ENCODE results near the gene XPA.

The XPA gene

GRCh38 chr9:97723819-97724218 lies 26.7 kb upstream of the XPA start:
- Histone ChIP-seq H3K4me3 (ENCODE audit: low read depth, low read length) (no peak overlapping the region), H3K36me3 (ENCODE audit: control insufficient read depth, insufficient read depth, low read length) (no peaks in the 10 kb centered on the region), H3K27me3 (ENCODE audit: control insufficient read depth, insufficient read depth, low read length) (no peaks in the 10 kb centered on the region), H3K4me1 (no peaks in the 10 kb centered on the region), H2AFZ (no peak overlapping the region), H3K4me2 (ENCODE audit: low read length) (no peak overlapping the region), H3K79me2 (no peaks in the 10 kb centered on the region), H3K27ac (no peak overlapping the region), H3K9ac (no peak overlapping the region), H3K9me3 (ENCODE audit: control insufficient read depth, low read length) (no peaks in the 10 kb centered on the region)
- TF ChIP-seq, protein P1, sequence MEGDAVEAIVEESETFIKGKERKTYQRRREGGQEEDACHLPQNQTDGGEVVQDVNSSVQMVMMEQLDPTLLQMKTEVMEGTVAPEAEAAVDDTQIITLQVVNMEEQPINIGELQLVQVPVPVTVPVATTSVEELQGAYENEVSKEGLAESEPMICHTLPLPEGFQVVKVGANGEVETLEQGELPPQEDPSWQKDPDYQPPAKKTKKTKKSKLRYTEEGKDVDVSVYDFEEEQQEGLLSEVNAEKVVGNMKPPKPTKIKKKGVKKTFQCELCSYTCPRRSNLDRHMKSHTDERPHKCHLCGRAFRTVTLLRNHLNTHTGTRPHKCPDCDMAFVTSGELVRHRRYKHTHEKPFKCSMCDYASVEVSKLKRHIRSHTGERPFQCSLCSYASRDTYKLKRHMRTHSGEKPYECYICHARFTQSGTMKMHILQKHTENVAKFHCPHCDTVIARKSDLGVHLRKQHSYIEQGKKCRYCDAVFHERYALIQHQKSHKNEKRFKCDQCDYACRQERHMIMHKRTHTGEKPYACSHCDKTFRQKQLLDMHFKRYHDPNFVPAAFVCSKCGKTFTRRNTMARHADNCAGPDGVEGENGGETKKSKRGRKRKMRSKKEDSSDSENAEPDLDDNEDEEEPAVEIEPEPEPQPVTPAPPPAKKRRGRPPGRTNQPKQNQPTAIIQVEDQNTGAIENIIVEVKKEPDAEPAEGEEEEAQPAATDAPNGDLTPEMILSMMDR (IDR thresholded peaks at IDR 0.05): no peak

DNA sequence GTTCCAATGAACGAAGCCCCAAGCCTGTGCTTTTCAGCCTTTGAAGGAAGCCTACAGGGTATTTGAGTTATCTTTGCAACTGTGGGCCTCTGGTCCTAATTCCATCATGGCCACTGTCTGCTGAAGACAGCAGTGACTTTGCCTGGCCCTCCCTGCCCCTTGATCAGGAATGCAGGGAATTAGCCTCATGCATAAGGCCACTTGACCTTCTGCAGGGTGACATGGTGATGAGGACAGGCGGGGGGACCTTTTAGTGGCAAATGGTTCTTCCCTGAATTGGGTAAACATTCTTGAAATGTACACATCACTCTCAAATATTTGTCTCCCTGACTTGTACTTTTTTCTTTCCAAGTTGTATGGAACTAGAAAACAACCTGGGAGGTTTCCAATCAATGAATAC lies 25.2 kb upstream of the XPA start:
- H3K79me2 ChIP-seq: no peaks in the 10 kb centered on the region
- no peak overlapping the region for H2AFZ ChIP-seq
- no peaks in the 10 kb centered on the region for H3K9me3 ChIP-seq (ENCODE audit: control insufficient read depth, low read length)
- no peak overlapping the region for H3K4me2 ChIP-seq (ENCODE audit: low read length)
- no peaks in the 10 kb centered on the region for H3K4me1 ChIP-seq
- TF ChIP-seq, protein P1 (IDR thresholded peaks at IDR 0.05): no peak
- H3K27me3 ChIP-seq (ENCODE audit: control insufficient read depth, insufficient read depth, low read length): no peaks in the 10 kb centered on the region
- no peak overlapping the region for H3K4me3 ChIP-seq (ENCODE audit: low read depth, low read length)
- no peak overlapping the region for H3K27ac ChIP-seq
- H3K9ac ChIP-seq: no peak overlapping the region
- H3K36me3 ChIP-seq (ENCODE audit: control insufficient read depth, insufficient read depth, low read length): no peaks in the 10 kb centered on the region

DNA sequence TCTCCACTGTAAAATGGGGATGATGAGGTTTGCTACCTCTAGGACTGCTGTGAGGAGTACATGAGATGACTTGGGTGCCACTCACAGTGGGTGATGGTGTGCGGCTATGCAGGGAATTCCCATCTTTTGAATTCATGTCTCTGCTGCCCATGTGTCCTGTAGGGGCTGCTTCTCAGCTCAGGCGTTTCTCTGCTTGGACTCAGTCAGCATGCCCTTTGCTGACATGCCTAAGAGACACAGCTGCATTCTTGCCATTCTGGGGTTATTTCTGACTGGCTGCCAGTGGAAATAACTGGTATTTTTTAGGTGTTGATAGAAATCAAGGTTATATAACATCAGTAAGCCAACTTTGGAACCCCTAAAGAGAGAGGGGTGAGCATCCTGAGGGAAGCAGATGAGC lies 24.3 kb upstream of the XPA start:
- Histone ChIP-seq H3K27me3 (ENCODE audit: control insufficient read depth, insufficient read depth, low read length) (no peaks in the 10 kb centered on the region), H3K27ac (no peak overlapping the region), H3K4me1 (no peaks in the 10 kb centered on the region), H3K9ac (no peak overlapping the region), H3K36me3 (ENCODE audit: control insufficient read depth, insufficient read depth, low read length) (no peaks in the 10 kb centered on the region), H3K9me3 (ENCODE audit: control insufficient read depth, low read length) (no peaks in the 10 kb centered on the region), H3K79me2 (no peaks in the 10 kb centered on the region), H3K4me3 (ENCODE audit: low read depth, low read length) (no peak overlapping the region), H2AFZ (no peak overlapping the region), H3K4me2 (ENCODE audit: low read length) (no peak overlapping the region)
- TF ChIP-seq, protein P1 (IDR thresholded peaks at IDR 0.05): no peak

DNA sequence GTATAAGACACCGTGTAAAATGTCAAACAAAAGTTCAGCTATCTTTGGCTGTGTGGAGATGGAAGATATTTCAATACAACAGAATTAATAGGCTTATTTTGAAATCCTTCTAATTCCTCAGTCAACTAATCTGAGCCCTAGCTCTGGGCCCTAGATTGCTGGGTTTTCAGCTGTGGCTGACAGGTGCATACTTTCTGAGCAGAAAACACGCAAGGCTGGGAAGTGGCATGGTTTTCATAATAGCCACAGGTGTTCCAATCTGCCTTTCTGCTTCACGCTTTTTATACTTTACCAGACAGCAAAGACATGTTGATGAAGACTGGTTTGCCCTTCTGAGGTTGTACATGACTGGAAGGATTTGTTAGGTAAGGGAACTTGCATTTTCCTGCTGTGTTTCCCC lies 20.7 kb upstream of the XPA start:
- Histone ChIP-seq H3K27ac (no peak overlapping the region), H3K4me2 (ENCODE audit: low read length) (no peak overlapping the region), H3K9me3 (ENCODE audit: control insufficient read depth, low read length) (no peaks in the 10 kb centered on the region), H3K9ac (no peak overlapping the region), H3K27me3 (ENCODE audit: control insufficient read depth, insufficient read depth, low read length) (no peaks in the 10 kb centered on the region), H3K36me3 (ENCODE audit: control insufficient read depth, insufficient read depth, low read length) (no peaks in the 10 kb centered on the region), H3K4me1 (no peaks in the 10 kb centered on the region), H2AFZ (no peak overlapping the region), H3K79me2 (no peaks in the 10 kb centered on the region), H3K4me3 (ENCODE audit: low read depth, low read length) (no peak overlapping the region)
- TF ChIP-seq, protein P1 (IDR thresholded peaks at IDR 0.05): no peak

DNA sequence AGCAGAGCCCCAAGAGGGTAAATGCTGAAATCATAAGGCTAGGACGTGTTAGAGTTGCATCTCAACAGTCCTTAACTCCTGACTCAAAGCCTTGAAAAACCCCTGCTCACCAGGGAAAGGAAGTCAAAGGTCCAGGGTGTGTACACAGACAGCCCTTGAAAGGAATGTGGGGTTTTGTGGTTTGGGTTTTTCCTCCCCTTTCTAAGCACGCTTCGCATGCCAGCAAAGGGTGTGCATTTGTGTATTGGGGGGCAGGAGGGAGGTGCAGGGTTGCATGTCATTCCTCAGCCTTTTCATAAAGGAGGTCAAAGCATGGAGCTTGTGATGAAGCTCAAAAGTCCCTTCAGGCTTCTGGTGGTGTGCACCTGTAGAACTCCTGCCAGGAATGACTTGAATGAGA lies 17.3 kb upstream of the XPA start:
- Histone ChIP-seq H3K36me3 (ENCODE audit: control insufficient read depth, insufficient read depth, low read length) (no peaks in the 10 kb centered on the region), H3K27me3 (ENCODE audit: control insufficient read depth, insufficient read depth, low read length) (no peaks in the 10 kb centered on the region), H3K79me2 (no peaks in the 10 kb centered on the region), H3K4me1 (no peaks in the 10 kb centered on the region), H3K9ac (no peak overlapping the region), H3K4me3 (ENCODE audit: low read depth, low read length) (no peak overlapping the region), H3K9me3 (ENCODE audit: control insufficient read depth, low read length) (no peaks in the 10 kb centered on the region), H3K27ac (no peak overlapping the region), H2AFZ (no peak overlapping the region), H3K4me2 (ENCODE audit: low read length) (no peak overlapping the region)
- TF ChIP-seq, protein P1 (IDR thresholded peaks at IDR 0.05): no peak

Measured in parathyroid adenoma (tissue), 2 donors.